Osteoblast (primary cell): ENCODE results near the gene LRRC28. TPM values are rescaled to one million over a fixed set of nuclear protein-coding genes. Genes with fewer than 3 reads are reported as not detected.
A peak's percentile ranks its signal among the peaks of the same experiment; 100 is the strongest.

ENCODE experiments used
- DNase-seq: peaks from one replicate; pipeline ENCODE4 v3.0.0; 2011; ENCODE audit warnings: low spot score, mixed read lengths; ENCODE audit not compliant: insufficient read length; ENCODE audit errors: missing footprints
- H2AFZ ChIP-seq: 2 replicates; pipeline ENCODE4 v1.6.0; 2011; ENCODE audit warnings: mild to moderate bottlenecking, low read length
- H3K27ac ChIP-seq: 2 replicates; pipeline ENCODE4 v1.5.1; 2011; ENCODE audit warnings: mild to moderate bottlenecking, low read depth, low read length, moderate library complexity
- H3K27me3 ChIP-seq: 2 replicates; pipeline ENCODE4 v1.6.0; 2012; ENCODE audit warnings: mild to moderate bottlenecking, control low read depth, inconsistent platforms, low read length, moderate library complexity; ENCODE audit not compliant: insufficient read depth
- H3K36me3 ChIP-seq: 2 replicates; pipeline ENCODE4 v1.5.1; 2011; ENCODE audit warnings: mild to moderate bottlenecking, low read length, control low read depth, moderate library complexity; ENCODE audit not compliant: insufficient read depth
- H3K4me1 ChIP-seq: 2 replicates; pipeline ENCODE4 v1.5.1; 2011; ENCODE audit warnings: mild to moderate bottlenecking, low read length, control low read depth, moderate library complexity; ENCODE audit not compliant: insufficient read depth
- H3K4me2 ChIP-seq: 2 replicates; pipeline ENCODE4 v1.6.0; 2011; ENCODE audit warnings: mild to moderate bottlenecking, low read length; ENCODE audit not compliant: insufficient read depth
- H3K4me3 ChIP-seq: fragments of 200-600 bp; sonication (generic); 3 replicates; pipeline ENCODE4 v1.5.1; 2012; ENCODE audit warnings: mild to moderate bottlenecking, low read length, inconsistent platforms; ENCODE audit not compliant: insufficient read depth
- H3K79me2 ChIP-seq: 2 replicates; pipeline ENCODE4 v1.6.0; 2012; ENCODE audit warnings: mild to moderate bottlenecking, low read length, control low read depth, inconsistent platforms; ENCODE audit not compliant: insufficient read depth
- H3K9me3 ChIP-seq: 2 replicates; pipeline ENCODE4 v1.5.1; 2011; ENCODE audit warnings: low read depth, low read length, control low read depth
- H4K20me1 ChIP-seq: 2 replicates; pipeline ENCODE4 v1.6.0; 2012; ENCODE audit warnings: mild to moderate bottlenecking, low read length, control low read depth; ENCODE audit not compliant: insufficient read depth
- total RNA-seq: library from RNA; depleted of rRNA; stranded (reverse); fragments of >200 nt; gene quantifications from 2 replicates; pipeline ENCODE4 v1.2.3, GENCODE V29; 2012
- TF ChIP-seq, protein P1 (sequence below): IDR thresholded peaks from 2 replicates; pipeline ENCODE4 v1.5.1; 2011; ENCODE audit warnings: mild to moderate bottlenecking, low read depth, low read length, moderate library complexity; ENCODE audit errors: extremely low read depth

LRRC28 gene
- total RNA-seq, 1 donor = 32.6 TPM

DNA sequence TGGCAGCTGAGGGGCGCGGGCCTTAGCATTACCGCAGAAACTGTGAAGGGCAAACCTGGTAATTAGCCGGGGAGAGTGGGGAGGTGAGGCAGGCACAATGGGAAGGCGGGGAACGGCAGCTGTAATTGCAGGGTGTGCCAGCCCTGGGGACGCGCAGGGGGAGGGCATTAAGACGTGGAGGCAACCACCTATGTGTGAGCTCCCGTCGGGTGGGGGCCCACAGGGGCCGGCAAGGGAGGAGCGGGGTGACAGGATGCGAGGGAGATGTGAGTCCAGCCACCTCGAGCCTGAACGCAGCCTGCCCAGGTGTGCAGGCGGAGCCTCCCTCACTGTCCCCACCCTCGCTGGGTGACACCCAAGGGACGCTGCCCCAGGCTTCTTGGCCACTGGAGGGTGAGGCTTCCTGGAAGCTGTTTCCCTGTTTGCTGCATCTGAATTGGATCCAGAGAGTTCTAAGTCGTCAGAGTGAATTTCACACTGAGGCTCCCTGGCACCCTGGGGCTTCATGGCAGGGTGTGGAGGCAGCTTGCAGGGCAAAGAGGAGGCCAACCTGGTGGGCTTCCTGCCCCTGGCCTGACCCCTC is 183.9 kb downstream of the LRRC28 start:
- Histone ChIP-seq H3K4me3 (no peak overlapping the region), H3K36me3 (no peaks in the 10 kb centered on the region), H3K9me3 (no peaks in the 10 kb centered on the region), H4K20me1 (no peaks in the 10 kb centered on the region), H3K79me2 (no peaks in the 10 kb centered on the region), H3K27ac (no peak overlapping the region), H3K27me3 (no peaks in the 10 kb centered on the region), H3K4me2 (peak overlapping the region; percentile 31), H3K4me1 (no peaks in the 10 kb centered on the region), H2AFZ (peak overlapping the region; percentile 57)
- DNase-seq = no peak
- TF ChIP-seq, protein P1, sequence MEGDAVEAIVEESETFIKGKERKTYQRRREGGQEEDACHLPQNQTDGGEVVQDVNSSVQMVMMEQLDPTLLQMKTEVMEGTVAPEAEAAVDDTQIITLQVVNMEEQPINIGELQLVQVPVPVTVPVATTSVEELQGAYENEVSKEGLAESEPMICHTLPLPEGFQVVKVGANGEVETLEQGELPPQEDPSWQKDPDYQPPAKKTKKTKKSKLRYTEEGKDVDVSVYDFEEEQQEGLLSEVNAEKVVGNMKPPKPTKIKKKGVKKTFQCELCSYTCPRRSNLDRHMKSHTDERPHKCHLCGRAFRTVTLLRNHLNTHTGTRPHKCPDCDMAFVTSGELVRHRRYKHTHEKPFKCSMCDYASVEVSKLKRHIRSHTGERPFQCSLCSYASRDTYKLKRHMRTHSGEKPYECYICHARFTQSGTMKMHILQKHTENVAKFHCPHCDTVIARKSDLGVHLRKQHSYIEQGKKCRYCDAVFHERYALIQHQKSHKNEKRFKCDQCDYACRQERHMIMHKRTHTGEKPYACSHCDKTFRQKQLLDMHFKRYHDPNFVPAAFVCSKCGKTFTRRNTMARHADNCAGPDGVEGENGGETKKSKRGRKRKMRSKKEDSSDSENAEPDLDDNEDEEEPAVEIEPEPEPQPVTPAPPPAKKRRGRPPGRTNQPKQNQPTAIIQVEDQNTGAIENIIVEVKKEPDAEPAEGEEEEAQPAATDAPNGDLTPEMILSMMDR = no peak

DNA sequence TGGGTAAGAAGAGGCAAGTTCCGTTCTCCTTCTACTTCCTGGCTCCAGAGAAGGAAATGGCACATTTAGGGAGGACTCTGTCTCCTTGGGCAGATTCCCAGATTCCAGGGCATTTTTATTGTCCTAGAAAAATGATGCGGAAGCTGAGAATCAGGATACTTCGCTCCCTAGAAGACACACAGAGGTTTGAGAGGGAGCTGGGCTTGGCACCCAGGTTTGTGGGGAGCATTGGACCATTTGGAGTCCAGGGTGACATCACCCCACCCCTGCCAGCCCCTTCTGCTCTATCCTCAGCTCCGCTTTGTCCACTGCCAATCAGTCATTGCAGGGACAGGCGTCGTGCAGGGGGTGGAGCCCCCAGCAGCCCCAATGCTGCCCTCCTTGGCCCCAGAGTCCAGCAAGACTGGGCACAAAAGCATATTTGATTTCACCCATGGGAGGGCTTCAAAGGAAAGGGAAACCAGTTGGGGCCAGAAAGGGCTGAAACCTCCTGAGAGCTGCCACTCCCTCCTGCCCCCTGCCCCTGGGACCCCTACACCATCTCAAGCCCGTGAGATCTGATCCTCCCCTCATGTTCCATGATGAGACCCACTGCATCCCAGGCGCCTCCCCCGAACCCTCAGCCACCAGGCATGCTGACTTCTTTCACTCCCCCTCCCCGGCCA is 184.7 kb downstream of the LRRC28 start:
- Histone ChIP-seq H3K27me3 (no peaks in the 10 kb centered on the region), H3K79me2 (no peaks in the 10 kb centered on the region), H4K20me1 (no peaks in the 10 kb centered on the region), H3K4me3 (no peak overlapping the region), H3K36me3 (no peaks in the 10 kb centered on the region), H3K27ac (no peak overlapping the region), H3K4me2 (peak overlapping the region; percentile 31), H2AFZ (peak overlapping the region; percentile 57), H3K4me1 (no peaks in the 10 kb centered on the region), H3K9me3 (no peaks in the 10 kb centered on the region)
- no peak for DNase-seq
- TF ChIP-seq, protein P1 = no peak

DNA sequence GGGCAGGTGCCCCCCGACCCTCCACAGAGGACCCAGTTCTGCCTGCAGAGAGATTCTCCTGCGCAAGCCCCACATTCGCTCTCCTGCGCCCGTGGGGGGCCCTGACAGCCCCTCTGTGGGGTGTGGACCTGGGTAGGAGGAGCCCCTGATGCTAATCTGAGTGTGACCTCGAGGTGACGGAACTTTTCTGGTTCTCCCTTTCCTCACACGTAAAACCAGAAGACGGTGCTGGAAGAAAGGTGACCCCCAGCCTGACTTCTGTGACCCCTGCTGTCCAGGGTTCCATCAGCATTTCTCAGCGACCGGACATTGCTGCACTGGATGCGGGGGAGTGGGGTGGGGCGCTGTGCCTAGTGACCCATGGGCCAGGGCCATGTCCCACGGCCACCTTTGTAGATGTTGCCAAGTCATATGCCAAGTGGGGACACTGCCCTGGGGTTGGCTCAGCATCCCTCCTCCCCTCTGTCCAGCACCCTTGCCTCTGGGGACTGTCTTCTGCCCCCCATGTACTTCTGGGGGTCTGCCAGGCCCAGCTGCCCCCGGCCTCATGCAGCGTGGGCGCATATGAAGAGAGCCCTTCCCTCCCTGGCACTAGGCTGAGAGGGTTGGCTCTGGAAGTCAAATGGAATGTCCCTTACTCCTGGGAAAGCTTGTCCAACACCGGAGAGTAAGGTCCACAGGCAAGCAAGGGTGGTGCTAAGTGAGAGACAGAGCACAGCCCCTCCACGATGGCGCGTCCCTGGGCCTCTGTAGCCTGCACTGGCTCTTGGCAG is 185.4 kb downstream of the LRRC28 start:
- TF ChIP-seq, protein P1 = no peak
- H3K4me3 ChIP-seq = no peak overlapping the region

More for the DNA sequence above, 185.4 kb downstream of the LRRC28 start:
- Histone ChIP-seq H3K27me3 (no peaks in the 10 kb centered on the region), H3K9me3 (no peaks in the 10 kb centered on the region), H2AFZ (no peak overlapping the region), H3K79me2 (no peaks in the 10 kb centered on the region), H3K4me1 (peaks cover 7% of the 10 kb centered on the region), H3K27ac (no peak overlapping the region), H3K36me3 (no peaks in the 10 kb centered on the region), H3K4me2 (no peak overlapping the region), H4K20me1 (no peaks in the 10 kb centered on the region)
- no peak for DNase-seq
